Pancreas (tissue), 10 donors: ENCODE results near the gene GFY. TPM values are rescaled to one million over a fixed set of nuclear protein-coding genes. Genes with fewer than 3 reads are reported as not detected.
"Not testable (repeated sequence)": the region's sequence is repeated elsewhere in the genome, so short reads cannot be mapped to it uniquely, and the experiment has no call there.

Experiments
- ATAC-seq, 4 donors: fragments of 200-7000 bp; cut with Tn5 transposase; one replicate each; pipeline versions ENCODE4 v1.8.0 to v1.9.1; 2020; ENCODE audit warnings: mild to moderate bottlenecking in 4 of 4, moderate library complexity in 4 of 4
- DNase-seq, 6 donors: peaks; one replicate each; pipeline ENCODE4 v3.0.0-alpha.2; 2020
- FAIRE-seq: peaks from 2 replicates; lab custom pipeline; 2012; peaks lifted over from hg19 to GRCh38; lab: Jason Lieb, UNC
- H3K27ac ChIP-seq, 4 donors: fragments of 200-600 bp; sonication (generic); 1 replicate in 3 of 4; 2 replicates in 1 of 4; pipeline versions ENCODE4 v1.5.0 to v1.8.0; 2020
- H3K27me3 ChIP-seq, 4 donors: fragments of 200-600 bp; one replicate each; pipeline ENCODE4 v1.8.0; 2021
- H3K36me3 ChIP-seq, 3 donors: fragments of 200-600 bp; sonication (generic) in 1 of 3; one replicate each; pipeline versions ENCODE4 v1.5.0 to v1.8.0; 2020 to 2021
- H3K4me1 ChIP-seq, 3 donors: fragments of 200-600 bp; one replicate each; pipeline ENCODE4 v1.8.0; 2021
- H3K4me3 ChIP-seq, 4 donors: fragments of 200-600 bp; sonication (generic) in 2 of 4; one replicate each; pipeline versions ENCODE4 v1.5.0 to v1.8.0; 2020 to 2021
- H3K9me3 ChIP-seq, 4 donors: fragments of 200-600 bp; one replicate each; pipeline ENCODE4 v1.8.0; 2021
- WGBS, 2 donors: extraction: QIAGEN DNeasy Blood & Tissue Kit; methylation state at CpG; one replicate each; pipeline ENCODE4 v1.1.7; 2013; 5-methylcytosine and 5-hydroxymethylcytosine counted together
- intact Hi-C, 3 donors: fragments of 100-400 bp; cut with DNase I; formaldehyde crosslinking; loops; one replicate each; pipeline versions ENCODE4 v1.11.1 to v1.14.2; 2022
- polyA plus RNA-seq, 2 donors: library from polyadenylated mRNA; stranded (reverse); fragments of 200-250 nt; gene quantifications; one replicate each; pipeline ENCODE4 v1.2.3, GENCODE V29; 2013
- total RNA-seq, 6 donors: library from RNA; stranded (reverse); fragmentation: NEBNext Ultra II Directional in 4 of 6; extraction: Animal tissue kit (Norgen Biotek cat#: 25700) in 4 of 6; gene quantifications; one replicate each; pipeline versions ENCODE4 v1.2.1 to v1.2.4, GENCODE V29; 2021 to 2023
- TF ChIP-seq, protein P1 (sequence below), 4 donors: fragments of 200-600 bp; sonication (generic) in 3 of 4; IDR thresholded peaks; one replicate each; pipeline versions ENCODE4 v1.5.0 to v1.8.0; 2021; ENCODE audit warnings: antibody characterized with exemption in 4 of 4
- donor health status: healthy with polysubstance abuse.
- donor health status: DM: no; HTN: no; CAD: no; lungs with moderate emphysema.
- donor health status: DM: no; HTN: no; CAD: no.
- donor health status: control.
- donor health status: control.
- donor health status: Bipolar disorder and iron deficiency.
- donor health status: DM: yes; HTN: yes; CAD: no.
- donor health status: DM: no; HTN: no; CAD: no.
- donor health status: DM: no; HTN: no; CAD: no.
- donor health status: DM: yes; HTN: yes; CAD: no.

Gene GFY
- total and polyA plus RNA-seq, 8 donors, result not detected

DNA sequence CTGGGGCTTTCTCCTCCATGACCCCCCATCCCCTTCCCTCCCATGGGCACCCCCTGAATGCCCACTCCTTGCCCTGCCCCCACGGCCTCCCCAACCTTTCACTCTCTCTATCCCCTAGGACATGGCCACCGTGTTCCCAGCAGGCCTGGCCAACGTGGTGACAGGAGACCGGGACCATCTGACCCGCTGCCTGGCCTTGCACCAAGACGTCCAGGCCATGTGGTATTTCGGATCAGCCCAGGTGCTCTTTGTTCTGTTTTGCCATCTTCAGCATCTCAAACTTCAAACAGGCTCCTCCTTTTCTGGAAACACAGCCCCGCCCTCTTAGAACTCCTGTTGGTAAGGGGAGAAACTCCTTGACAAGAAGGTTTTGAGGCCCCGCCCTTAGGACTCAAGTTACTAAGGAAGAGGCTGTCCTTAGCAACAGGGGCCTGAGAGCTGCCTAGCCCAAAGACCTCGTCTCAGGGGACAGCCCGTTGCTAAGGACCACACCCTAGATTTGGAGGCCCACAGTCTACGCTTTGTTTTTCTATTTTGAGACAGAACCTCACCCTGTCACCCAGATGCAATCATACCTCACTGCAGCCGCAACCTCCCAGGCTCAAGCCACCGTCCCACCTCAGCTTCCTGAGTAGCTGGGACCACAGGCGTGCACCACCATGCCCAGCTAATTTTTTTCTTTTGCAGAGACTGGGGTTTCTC is 43.7 kb downstream of the GFY start:
- H3K4me3 ChIP-seq, result no peak overlapping the region
- no peak for FAIRE-seq
- ATAC-seq, result peak in 3 of 4 donors; percentile 5 to 43 (median 11)

DNA sequence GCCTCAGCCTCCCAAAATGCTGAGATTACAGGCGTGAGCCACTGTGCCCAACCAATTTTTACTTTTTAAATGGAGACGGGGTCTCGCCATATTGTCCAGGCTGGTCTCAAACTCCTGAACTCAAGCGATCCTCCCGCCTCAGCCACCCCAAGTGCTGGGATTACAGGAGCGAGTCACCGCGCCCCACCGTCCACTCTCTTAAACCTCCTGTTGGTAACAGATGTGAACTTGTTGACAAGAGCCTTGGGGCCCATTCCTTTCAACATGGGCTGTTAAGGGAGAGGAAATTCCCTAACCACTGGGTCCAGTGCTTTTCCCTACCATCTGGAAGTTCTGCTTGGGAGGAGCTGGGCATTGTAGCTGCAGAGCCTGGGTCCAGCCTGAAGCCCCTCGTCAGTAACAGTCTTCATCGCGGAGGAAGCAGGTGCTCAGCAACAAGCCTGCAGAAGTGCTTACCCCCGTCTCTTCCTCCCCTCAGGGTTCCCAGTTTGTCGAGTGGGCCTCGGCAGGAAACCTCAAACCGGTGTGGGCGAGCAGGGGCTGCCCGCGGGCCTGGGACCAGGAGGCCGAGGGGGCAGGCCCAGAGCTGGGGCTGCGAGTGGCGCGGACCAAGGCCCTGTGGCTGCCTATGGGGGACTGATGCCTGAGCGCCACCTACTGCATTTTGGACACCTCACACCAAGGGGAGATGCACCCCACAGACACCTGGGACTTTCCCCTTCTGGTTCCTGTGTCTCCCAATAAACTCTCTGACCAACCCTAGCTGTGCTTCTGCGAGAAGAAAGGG is 44.8 kb downstream of the GFY start:
- WGBS, 2 donors, result 92 to 95% methylated on average over 21 to 25 of the region's 25 CpGs
- FAIRE-seq, result no peak

More for the DNA sequence above, 43.7 kb downstream of the GFY start:
- TF ChIP-seq, protein P1, sequence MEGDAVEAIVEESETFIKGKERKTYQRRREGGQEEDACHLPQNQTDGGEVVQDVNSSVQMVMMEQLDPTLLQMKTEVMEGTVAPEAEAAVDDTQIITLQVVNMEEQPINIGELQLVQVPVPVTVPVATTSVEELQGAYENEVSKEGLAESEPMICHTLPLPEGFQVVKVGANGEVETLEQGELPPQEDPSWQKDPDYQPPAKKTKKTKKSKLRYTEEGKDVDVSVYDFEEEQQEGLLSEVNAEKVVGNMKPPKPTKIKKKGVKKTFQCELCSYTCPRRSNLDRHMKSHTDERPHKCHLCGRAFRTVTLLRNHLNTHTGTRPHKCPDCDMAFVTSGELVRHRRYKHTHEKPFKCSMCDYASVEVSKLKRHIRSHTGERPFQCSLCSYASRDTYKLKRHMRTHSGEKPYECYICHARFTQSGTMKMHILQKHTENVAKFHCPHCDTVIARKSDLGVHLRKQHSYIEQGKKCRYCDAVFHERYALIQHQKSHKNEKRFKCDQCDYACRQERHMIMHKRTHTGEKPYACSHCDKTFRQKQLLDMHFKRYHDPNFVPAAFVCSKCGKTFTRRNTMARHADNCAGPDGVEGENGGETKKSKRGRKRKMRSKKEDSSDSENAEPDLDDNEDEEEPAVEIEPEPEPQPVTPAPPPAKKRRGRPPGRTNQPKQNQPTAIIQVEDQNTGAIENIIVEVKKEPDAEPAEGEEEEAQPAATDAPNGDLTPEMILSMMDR (IDR thresholded peaks at IDR 0.05), result no peak
- Histone ChIP-seq H3K36me3 (no peaks in the 10 kb centered on the region), H3K4me1 (peaks cover 0 to 4% (median 0%) of the 10 kb centered on the region in 3 donors), H3K9me3 (no peaks in the 10 kb centered on the region), H3K27me3 (no peaks in the 10 kb centered on the region), H3K27ac (no peak overlapping the region)
- intact Hi-C loops, result no loop called here
- WGBS, 2 donors, result 79 to 81% methylated on average over 15 of the region's 15 CpGs
- DNase-seq, result no peak

GRCh38 chr19:49470615-49470978 is 45.4 kb downstream of the GFY start:
- Histone ChIP-seq H3K4me1 (peaks cover 0 to 4% (median 0%) of the 10 kb centered on the region in 3 donors), H3K36me3 (no peaks in the 10 kb centered on the region), H3K4me3 (no peak overlapping the region), H3K27ac (no peak overlapping the region), H3K27me3 (no peaks in the 10 kb centered on the region), H3K9me3 (no peaks in the 10 kb centered on the region)
- intact Hi-C loops, result no loop called here
- WGBS, 2 donors, result 77 to 85% methylated on average over 8 of the region's 8 CpGs
- FAIRE-seq (no peak), ATAC-seq (no peak), DNase-seq (no peak)
- TF ChIP-seq, protein P1 (IDR thresholded peaks at IDR 0.05), result no peak

More for the DNA sequence above, 44.8 kb downstream of the GFY start:
- intact Hi-C loops, result no loop called here
- H3K9me3 ChIP-seq, result no peaks in the 10 kb centered on the region
- ATAC-seq (no peak), DNase-seq (no peak)
- no peaks in the 10 kb centered on the region for H3K36me3 ChIP-seq
- TF ChIP-seq, protein P1 (IDR thresholded peaks at IDR 0.05), result no peak
- no peak overlapping the region for H3K27ac ChIP-seq
- H3K4me3 ChIP-seq, result no peak overlapping the region
- peaks cover 0 to 4% (median 0%) of the 10 kb centered on the region in 3 donors for H3K4me1 ChIP-seq
- H3K27me3 ChIP-seq, result no peaks in the 10 kb centered on the region

DNA sequence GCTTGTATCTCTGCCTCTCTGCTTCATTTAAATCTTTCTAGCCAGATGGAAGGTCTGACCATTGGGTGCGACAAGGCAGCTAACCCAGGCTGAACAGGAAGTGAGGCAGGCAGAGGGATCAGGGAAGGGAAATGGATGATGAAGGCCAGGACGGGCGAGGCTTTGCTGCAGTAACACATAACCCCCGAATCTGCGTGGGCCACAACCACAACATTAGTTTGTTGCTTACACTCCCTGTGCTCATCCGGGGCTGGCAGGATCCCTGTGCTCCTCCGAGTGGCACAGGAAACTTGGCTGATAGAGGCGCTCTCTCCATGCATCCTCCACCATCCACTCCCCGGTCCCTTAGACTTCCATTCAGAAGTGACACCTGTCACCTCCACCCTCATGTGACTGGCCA is 47.7 kb downstream of the GFY start:
- TF ChIP-seq, protein P1 (IDR thresholded peaks at IDR 0.05), result no peak
- no peaks in the 10 kb centered on the region for H3K27me3 ChIP-seq
- no peaks in the 10 kb centered on the region for H3K9me3 ChIP-seq
- WGBS, 2 donors, result 70 to 76% methylated on average over 8 to 9 of the region's 9 CpGs
- H3K4me1 ChIP-seq, result peaks cover 0 to 4% (median 0%) of the 10 kb centered on the region in 3 donors
- FAIRE-seq (no peak), DNase-seq (no peak), ATAC-seq (no peak)
- no peaks in the 10 kb centered on the region for H3K36me3 ChIP-seq
- H3K4me3 ChIP-seq, result no peak overlapping the region
- intact Hi-C loops, result no loop called here
- no peak overlapping the region for H3K27ac ChIP-seq

- H3K36me3 ChIP-seq, H3K4me1 ChIP-seq, H3K27me3 ChIP-seq, H3K9me3 ChIP-seq, FAIRE-seq, ATAC-seq, DNase-seq, intact Hi-C loops, H3K27ac ChIP-seq: not testable (repeated sequence)
- H3K4me3 ChIP-seq, result peak overlapping the region in 3 of 4 donors; percentile 45 to 66 (median 55)
- WGBS, 2 donors, result 59 to 69% methylated on average over 9 of the region's 9 CpGs
Observed at GRCh38 chr19:49473501-49473867, 48.3 kb downstream of the GFY start.
